SK-N-SH (cell line): Measurements from ENCODE around the gene TMPRSS2. TPM values are rescaled to one million over a fixed set of nuclear protein-coding genes. Genes with fewer than 3 reads are reported as not detected.

Source experiments
- CTCF ChIA-PET: fragments of 300-600, 350-600 bp; formaldehyde crosslinking; extraction: SDS; loops from one replicate; lab custom pipeline; 2021; lab: Yijun Ruan, JAX
- POLR2A ChIA-PET: fragments of 350-600 bp; sonication (Branson Sonifier 250); formaldehyde crosslinking; extraction: SDS; loops from one replicate; lab custom pipeline; 2020; ENCODE audit warnings: antibody characterized with exemption, inconsistent platforms; lab: Yijun Ruan, JAX
- DNase-seq: peaks from one replicate; pipeline ENCODE4 v3.0.0; 2012
- H2AFZ ChIP-seq: fragments of 200-600 bp; sonication (generic); 2 replicates; pipeline ENCODE4 v1.8.1; 2016; ENCODE audit warnings: antibody characterized with exemption, mild to moderate bottlenecking, low read depth
- H3F3A ChIP-seq: fragments of 200-600 bp; sonication (generic); replicated peaks from 2 replicates; pipeline ENCODE3; 2016; ENCODE audit warnings: antibody characterized with exemption, mild to moderate bottlenecking; ENCODE audit not compliant: insufficient read depth
- H3K27ac ChIP-seq, 2 experiments: fragments of 200-500 bp in 1 of 2; fragments of 200-600 bp in 1 of 2; sonication (Bioruptor generic) in 1 of 2; sonication (generic), shearing (Covaris generic) in 1 of 2; 2 replicates each; pipeline versions ENCODE4 v1.5.1 to v1.6.1; 2014 to 2016; ENCODE audit warnings: low read depth in 2 of 2, inconsistent platforms in 1 of 2, low read length in 1 of 2, mild to moderate bottlenecking in 1 of 2, mixed read lengths in 1 of 2
- H3K27me3 ChIP-seq: fragments of 200-600 bp; sonication (generic), shearing (Covaris generic); 2 replicates; pipeline ENCODE4 v1.6.1; 2016; ENCODE audit warnings: mixed run types; ENCODE audit not compliant: insufficient read depth
- H3K36me3 ChIP-seq, 2 experiments: fragments of 200-500 bp in 1 of 2; fragments of 200-600 bp in 1 of 2; sonication (Bioruptor generic) in 1 of 2; sonication (generic) in 1 of 2; replicated peaks in 1 of 2; 2 replicates each; pipeline versions ENCODE3 to v1.5.1; 2014 to 2016; ENCODE audit warnings: low read length in 1 of 2, mild to moderate bottlenecking in 1 of 2; ENCODE audit not compliant: insufficient read depth in 2 of 2, control insufficient read depth in 1 of 2
- H3K4me1 ChIP-seq, 2 experiments: fragments of 200-500 bp in 1 of 2; fragments of 200-600 bp in 1 of 2; sonication (Bioruptor generic) in 1 of 2; sonication (generic), shearing (Covaris generic) in 1 of 2; 2 replicates each; pipeline versions ENCODE4 v1.5.1 to v1.6.1; 2014 to 2016; ENCODE audit warnings: low read depth in 1 of 2, low read length in 1 of 2, mixed run types in 1 of 2; ENCODE audit not compliant: insufficient read depth in 2 of 2, control insufficient read depth in 1 of 2
- H3K4me2 ChIP-seq: fragments of 200-600 bp; sonication (generic), shearing (Covaris generic); 2 replicates; pipeline ENCODE4 v1.6.1; 2017; ENCODE audit warnings: mixed run types
- H3K4me3 ChIP-seq, 2 experiments: fragments of 200-500 bp in 1 of 2; fragments of 200-600 bp in 1 of 2; sonication (Bioruptor generic) in 1 of 2; sonication (generic), shearing (Covaris generic) in 1 of 2; 2 replicates each; pipeline versions ENCODE4 v1.5.1 to v1.8.1; 2014 to 2016; ENCODE audit warnings: low read depth in 2 of 2, inconsistent platforms in 1 of 2, low read length in 1 of 2, mild to moderate bottlenecking in 1 of 2, mixed read lengths in 1 of 2, moderate library complexity in 1 of 2
- H3K79me2 ChIP-seq: fragments of 200-600 bp; sonication (generic); 2 replicates; pipeline ENCODE4 v1.8.1; 2017; ENCODE audit warnings: mild to moderate bottlenecking; ENCODE audit not compliant: insufficient read depth
- H3K9ac ChIP-seq: fragments of 200-600 bp; sonication (generic); 2 replicates; pipeline ENCODE4 v1.6.1; 2017; ENCODE audit warnings: mixed run types
- H3K9me2 ChIP-seq: fragments of 200-600 bp; sonication (generic); 2 replicates; pipeline ENCODE4 v1.6.1; 2017; ENCODE audit warnings: mixed run types
- H3K9me3 ChIP-seq: fragments of 200-600 bp; sonication (generic); 2 replicates; pipeline ENCODE4 v1.6.1; 2017; ENCODE audit warnings: mixed run types, mild to moderate bottlenecking, moderate library complexity
- H4K20me1 ChIP-seq: fragments of 200-600 bp; sonication (generic); 2 replicates; pipeline ENCODE4 v1.6.1; 2017; ENCODE audit warnings: mild to moderate bottlenecking, mixed run types; ENCODE audit not compliant: insufficient read depth
- CTCF ChIP-seq: fragments of 200-600 bp; sonication (generic); IDR thresholded peaks from 2 replicates; pipeline ENCODE4 v1.6.1; 2017; ENCODE audit warnings: antibody characterized with exemption, mild to moderate bottlenecking, moderate library complexity
- EP300 ChIP-seq, 2 experiments: IDR thresholded peaks; 2 replicates each; pipeline versions ENCODE4 v1.4.0 to v1.6.1; 2012; ENCODE audit warnings: borderline replicate concordance in 1 of 2, low read depth in 1 of 2, low read length in 1 of 2
- FOSL2 ChIP-seq: IDR thresholded peaks from 2 replicates; pipeline ENCODE4 v1.4.0; 2012; ENCODE audit warnings: low read depth, mild to moderate bottlenecking, moderate library complexity, borderline replicate concordance
- FOXJ3 ChIP-seq: sonication (generic); formaldehyde crosslinking; IDR thresholded peaks from 2 replicates; pipeline ENCODE4 v1.5.1; 2020; ENCODE audit warnings: mild to moderate bottlenecking, missing genetic modification reagents
- FOXM1 ChIP-seq: IDR thresholded peaks from 2 replicates; pipeline ENCODE4 v1.4.0; 2012; ENCODE audit warnings: low read depth, mild to moderate bottlenecking
- GABPA ChIP-seq: IDR thresholded peaks from 2 replicates; pipeline ENCODE4 v1.4.0; 2012; ENCODE audit warnings: low read depth, mild to moderate bottlenecking
- MEF2A ChIP-seq: IDR thresholded peaks from 2 replicates; pipeline ENCODE4 v1.4.0; 2012; ENCODE audit warnings: low read depth, borderline replicate concordance
- NRF1 ChIP-seq: IDR thresholded peaks from 2 replicates; pipeline ENCODE4 v1.6.1; 2012; ENCODE audit warnings: low read depth, mild to moderate bottlenecking, low read length
- POLR2AphosphoS5 ChIP-seq: IDR thresholded peaks from 2 replicates; pipeline ENCODE4 v1.6.1; 2012; ENCODE audit warnings: low read depth, low read length
- REST ChIP-seq: IDR thresholded peaks from 2 replicates; pipeline ENCODE4 v1.6.1; 2012; ENCODE audit warnings: mild to moderate bottlenecking, low read depth, low read length, moderate library complexity
- RFX5 ChIP-seq: IDR thresholded peaks from 2 replicates; pipeline ENCODE4 v1.6.1; 2012; ENCODE audit warnings: mild to moderate bottlenecking, improper control_type of control experiment, low read length
- RXRA ChIP-seq: IDR thresholded peaks from 2 replicates; pipeline ENCODE4 v1.4.0; 2012; ENCODE audit warnings: low read depth, mild to moderate bottlenecking, borderline replicate concordance
- SIN3A ChIP-seq: IDR thresholded peaks from 2 replicates; pipeline ENCODE4 v1.6.1; 2012; ENCODE audit warnings: low read depth, mild to moderate bottlenecking, low read length, moderate library complexity, borderline replicate concordance
- TCF12 ChIP-seq: IDR thresholded peaks from 2 replicates; pipeline ENCODE4 v1.4.0; 2012
- TEAD4 ChIP-seq: IDR thresholded peaks from 2 replicates; pipeline ENCODE4 v1.4.0; 2012; ENCODE audit warnings: mild to moderate bottlenecking, borderline replicate concordance; ENCODE audit not compliant: insufficient read depth
- USF2 ChIP-seq: fragments of 150-350 bp; IDR thresholded peaks from 2 replicates; pipeline ENCODE4 v1.6.1; 2017; ENCODE audit warnings: antibody characterized with exemption, low read length, low read depth, borderline replicate concordance
- WGBS: methylation state at CpG from one replicate; pipeline ENCODE4 v1.1.6; 2017; ENCODE audit warnings: low lambda C conversion rate; 5-methylcytosine and 5-hydroxymethylcytosine counted together
- polyA plus RNA-seq, 3 experiments: library from polyadenylated mRNA; depleted of rRNA; stranded (reverse); fragments of >200 nt; gene quantifications; 2 replicates each; pipeline ENCODE4 v1.2.3, GENCODE V29; 2012

TMPRSS2 gene
- polyA plus RNA-seq, 1 of the 3 experiments (the other 2 are of a cell fraction), result not detected

GRCh38 chr21:41435706-41436105, 72.3 kb downstream of the TMPRSS2 start (continued):
- no peak for TF ChIP-seq USF2
- no peak for TF ChIP-seq NRF1
- no peak for TF ChIP-seq TCF12
- TF ChIP-seq FOSL2, result no peak
- TF ChIP-seq EP300 (IDR thresholded peaks at IDR 0.05; ENCODE audit: borderline replicate concordance in 1 of 2, low read depth in 1 of 2, low read length in 1 of 2), result no peak
- TF ChIP-seq SIN3A, result no peak
- TF ChIP-seq, all 33 proteins: peak for 0

GRCh38 chr21:41433566-41433965, 74.4 kb downstream of the TMPRSS2 start:
- Histone ChIP-seq H3F3A (no peaks in the 10 kb centered on the region), H3K4me1 (no peaks in the 10 kb centered on the region), H3K27ac (no peak overlapping the region), H3K36me3 (no peaks in the 10 kb centered on the region), H3K4me3 (no peak overlapping the region), H2AFZ (no peak overlapping the region), H3K9me2 (no peaks in the 10 kb centered on the region), H3K4me2 (no peak overlapping the region), H4K20me1 (no peaks in the 10 kb centered on the region), H3K9ac (no peak overlapping the region), H3K9me3 (peaks cover 6% of the 10 kb centered on the region; the same call in 1 of the 2 replicates), H3K27me3 (0 out of 2 replicates have a peak, but pooled peaks cover under 1% of the 10 kb centered on the region), H3K79me2 (no peaks in the 10 kb centered on the region)
- WGBS, result 52% methylated on average over 2 of the region's 2 CpGs
- DNase-seq, result no peak
- ChIA-PET CTCF (no interaction called here), POLR2A (no interaction called here)
- TF ChIP-seq TEAD4 (no peak), MEF2A (no peak), USF2 (no peak), EP300 (IDR thresholded peaks at IDR 0.05; ENCODE audit: borderline replicate concordance in 1 of 2, low read depth in 1 of 2, low read length in 1 of 2) (no peak), FOXM1 (no peak)

GRCh38 chr21:41432562-41433460, 75.1 kb downstream of the TMPRSS2 start:
- DNase-seq, result no peak
- H3K27me3 ChIP-seq, result 0 out of 2 replicates have a peak, but pooled peaks cover 8% of the 10 kb centered on the region
- ChIA-PET POLR2A (no interaction called here), CTCF (no interaction called here)
- H3K36me3 ChIP-seq, result no peaks in the 10 kb centered on the region
- no peaks in the 10 kb centered on the region for H3K79me2 ChIP-seq
- H4K20me1 ChIP-seq, result no peaks in the 10 kb centered on the region
- H3K4me3 ChIP-seq, result no peak overlapping the region
- H2AFZ ChIP-seq, result no peak overlapping the region
- H3K9ac ChIP-seq, result no peak overlapping the region
- no peak for TF ChIP-seq FOXJ3
- TF ChIP-seq REST, result no peak
- no peak for TF ChIP-seq GABPA
- no peak for TF ChIP-seq RXRA
- TF ChIP-seq POLR2AphosphoS5, result no peak
- no peak for TF ChIP-seq CTCF
- TF ChIP-seq NRF1, result no peak
- no peak for TF ChIP-seq RFX5
- TF ChIP-seq, all 33 proteins: peak for 0
- Histone ChIP-seq H3K9me3 (peaks cover 6% of the 10 kb centered on the region; the same call in 1 of the 2 replicates), H3K4me2 (no peak overlapping the region), H3K9me2 (no peaks in the 10 kb centered on the region), H3K4me1 (no peaks in the 10 kb centered on the region), H3K27ac (no peak overlapping the region), H3F3A (no peaks in the 10 kb centered on the region)
- 67% methylated on average over 10 of the region's 10 CpGs for WGBS
